ENCODE results near the gene ARHGEF40.

ARHGEF40 gene

DNA sequence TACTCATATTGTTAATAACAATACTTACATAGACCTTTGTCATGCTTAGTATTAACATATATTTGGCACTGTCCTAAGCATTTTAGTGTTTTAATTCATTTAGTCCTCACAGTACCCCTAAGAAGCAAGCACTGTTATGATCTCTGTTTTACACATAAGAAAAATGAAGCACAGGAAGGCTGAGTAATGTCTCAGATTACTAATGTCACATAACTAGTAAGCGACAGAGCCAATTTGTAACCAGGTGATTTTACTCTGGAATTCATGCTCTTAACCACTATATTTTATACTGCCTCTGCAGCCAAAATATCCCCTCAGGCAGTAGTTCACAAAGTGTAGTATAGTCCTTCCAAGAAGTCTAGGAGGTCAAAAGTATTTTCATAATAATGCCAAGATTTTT lies 51.0 kb downstream of the ARHGEF40 start:
- DNase-seq (ENCODE audit: low read depth in 2 of 2), result no peak

DNA sequence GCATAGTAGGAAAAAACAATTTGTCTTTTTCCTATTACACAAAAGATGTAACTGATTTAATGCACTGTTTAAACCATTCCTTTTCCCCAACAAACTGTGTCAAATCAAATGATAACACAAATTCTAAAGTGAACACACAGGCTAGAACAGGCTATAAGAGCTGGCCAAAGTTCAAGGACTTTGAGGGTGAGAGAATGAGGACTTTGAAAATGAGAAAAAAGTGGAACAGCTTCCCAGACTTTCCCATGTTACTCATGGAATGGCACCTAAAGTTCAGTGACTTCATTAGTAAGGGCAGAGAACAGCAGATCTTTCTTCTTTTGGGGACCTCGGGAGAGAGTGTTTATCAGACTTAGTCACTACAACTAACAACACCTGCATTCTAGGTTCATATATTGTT lies 53.3 kb downstream of the ARHGEF40 start:
- no peak for DNase-seq (ENCODE audit: low read depth in 2 of 2)

DNA sequence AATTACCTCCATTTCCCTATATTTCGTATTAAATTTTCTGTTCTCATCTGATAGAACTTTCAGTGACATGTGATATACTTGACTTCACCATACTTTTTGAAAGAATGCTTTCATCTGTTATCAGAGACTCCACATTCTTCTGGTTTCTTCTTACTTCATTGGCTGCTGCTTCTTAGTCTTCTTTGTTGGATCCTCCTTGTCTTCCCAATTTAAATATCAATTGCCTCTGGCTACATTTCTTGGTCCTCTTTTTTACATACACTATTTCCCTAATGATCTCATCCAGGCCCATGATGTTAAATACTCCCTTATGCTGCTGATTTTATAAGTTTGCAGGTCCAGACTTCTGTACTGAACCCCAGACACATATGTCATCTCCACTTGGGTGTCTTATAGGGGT lies 63.8 kb downstream of the ARHGEF40 start:
- no peak for DNase-seq (ENCODE audit: low read depth in 2 of 2)

DNA sequence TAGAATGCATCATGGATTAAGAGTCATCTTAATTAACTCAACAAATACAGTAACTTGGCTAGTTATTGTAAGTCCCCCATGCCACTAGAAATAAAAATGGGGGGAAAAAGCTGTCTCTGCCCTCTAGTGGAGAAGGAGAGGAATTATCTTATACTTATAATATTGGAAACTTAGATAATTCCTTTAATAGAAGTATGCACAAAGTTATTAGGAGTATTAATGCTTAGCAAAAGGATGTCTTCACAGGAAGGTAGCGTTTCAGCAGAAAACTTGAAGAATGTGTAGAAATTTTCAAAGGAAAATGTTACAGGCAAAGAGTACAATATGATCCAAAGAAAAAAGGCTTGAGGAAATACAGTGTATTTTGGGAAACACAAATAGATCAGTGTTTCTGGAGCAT lies 65.9 kb downstream of the ARHGEF40 start:
- DNase-seq (ENCODE audit: low read depth in 2 of 2), result no peak

All from stimulated activated CD8-positive, alpha-beta memory T cell treated with anti-CD3 and anti-CD28 coated beads, Interleukin-2, amount 100 ng/mL, for 1 hour (primary cell).